Gastrocnemius medialis (tissue), 4 donors: Measurements from ENCODE around the gene MYO15A. TPM values are rescaled to one million over a fixed set of nuclear protein-coding genes. Genes with fewer than 3 reads are reported as not detected.

Experiments
- ATAC-seq, 2 donors: fragments of 150-250 bp; one replicate each; pipeline ENCODE4 v1.9.1; 2016
- DNase-seq, 2 donors: peaks; one replicate each; pipeline ENCODE4 v3.0.0-alpha.2; 2019
- H3K27ac ChIP-seq, 4 donors: fragments of 200-600 bp; sonication (generic); 1 replicate in 1 of 4; 2 replicates in 3 of 4; pipeline ENCODE4 v1.5.1; 2016 to 2018; ENCODE audit warnings: mild to moderate bottlenecking in 2 of 4, moderate library complexity in 1 of 4
- H3K27me3 ChIP-seq, 3 donors: fragments of 200-600 bp; sonication (generic) in 2 of 3; 1 replicate in 1 of 3; 2 replicates in 2 of 3; pipeline versions ENCODE4 v1.5.1 to v1.6.0; 2016 to 2019; ENCODE audit warnings: mild to moderate bottlenecking in 1 of 3, moderate library complexity in 1 of 3
- H3K36me3 ChIP-seq, 2 donors: fragments of 200-600 bp; sonication (generic) in 1 of 2; one replicate each; pipeline ENCODE4 v1.5.1; 2017 to 2018
- H3K4me1 ChIP-seq, 2 donors: fragments of 200-600 bp; sonication (generic) in 1 of 2; one replicate each; pipeline ENCODE4 v1.5.1; 2016 to 2017; ENCODE audit warnings: mild to moderate bottlenecking in 2 of 2
- H3K4me3 ChIP-seq, 4 donors: fragments of 200-600 bp; sonication (generic) in 3 of 4; 1 replicate in 1 of 4; 2 replicates in 3 of 4; pipeline ENCODE4 v1.5.1; 2016 to 2019; ENCODE audit warnings: mild to moderate bottlenecking in 2 of 4
- H3K9me3 ChIP-seq, 3 donors: fragments of 200-600 bp; sonication (generic) in 2 of 3; 1 replicate in 1 of 3; 2 replicates in 2 of 3; pipeline ENCODE4 v1.5.1; 2016 to 2019
- CTCF ChIP-seq, 5 experiments: fragments of 450-650 bp in 3 of 5; fragments of 200-600 bp in 2 of 5; sonication (generic) in 2 of 5; IDR thresholded peaks in 4 of 5; conservative IDR thresholded peaks in 1 of 5; 1 replicate in 4 of 5; 2 replicates in 1 of 5; pipeline ENCODE4 v1.5.1; 2016 to 2019; ENCODE audit warnings: antibody characterized with exemption in 5 of 5, mild to moderate bottlenecking in 3 of 5, moderate library complexity in 3 of 5
- POLR2A ChIP-seq, 2 donors: fragments of 450-650 bp; IDR thresholded peaks; one replicate each; pipeline ENCODE4 v1.6.1; 2017; ENCODE audit warnings: antibody characterized with exemption in 2 of 2, mild to moderate bottlenecking in 2 of 2, moderate library complexity in 2 of 2
- in situ Hi-C, 4 donors: fragments of 200-750 bp; cut with MboI; loops; one replicate each; pipeline versions ENCODE4 v1.15.0 to v1.8.0; 2017; ENCODE audit warnings: low sequenced_read_pairs in 4 of 4
- intact Hi-C: fragments of 100-400 bp; cut with DNase I; formaldehyde crosslinking; loops from one replicate; pipeline ENCODE4 v1.15.1; 2023; ENCODE audit warnings: low total_unique reads
- total RNA-seq, 4 donors: library from RNA; depleted of rRNA; stranded (reverse); fragments of >200 nt; gene quantifications; one replicate each; pipeline versions ENCODE4 v1.1.0 to v1.2.3, GENCODE V29; 2016

The MYO15A gene
- total RNA-seq, 4 donors from 2014 or later = 0.04 to 0.70 (median 0.31) TPM; not detected in 1

GRCh38 chr17:18087610-18088491 is 20.7 kb upstream of the MYO15A start, which contains the start of gene DRG2:
Gene DRG2 (plus strand): TSS chr17:18087948. CDS start chr17:18088024, 76 bp downstream.
- intact Hi-C loops = loop anchor here (2.0 kb wide), 1 partner anchor 227 kb away; the partner anchor contains the start of genes SMCR8 and TOP3A

GRCh38 chr17:18089613-18090012 is 18.9 kb upstream of the MYO15A start:
- peaks cover 0 to 7% of the 10 kb centered on the region in 2 donors for H3K36me3 ChIP-seq
- ATAC-seq = no peak
- in situ Hi-C loops = no loop called here
- intact Hi-C loops = no loop called here
- no peaks in the 10 kb centered on the region for H3K9me3 ChIP-seq
- H3K27me3 ChIP-seq = no peaks in the 10 kb centered on the region
- TF ChIP-seq POLR2A (IDR thresholded peaks at IDR 0.05) = no peak
- no peak for TF ChIP-seq CTCF (IDR thresholded peaks at IDR 0.05 in 4 of 5, conservative IDR thresholded peaks at IDR 0.05 in 1 of 5)
- H3K27ac ChIP-seq = peak overlapping the region in 1 of 4 donors; percentile 85
- DNase-seq = no peak
- H3K4me3 ChIP-seq = no peak overlapping the region
- peaks cover 15 to 18% of the 10 kb centered on the region in 2 donors for H3K4me1 ChIP-seq

More at GRCh38 chr17:18087610-18088491, 20.7 kb upstream of the MYO15A start, which contains the start of gene DRG2:
- in situ Hi-C loops = no loop called here
- H3K36me3 ChIP-seq = no peaks in the 10 kb centered on the region
- H3K4me3 ChIP-seq = peak within 1 kb of the TSS; percentile 70 to 80 (median 71)
- peaks cover 13 to 15% of the 10 kb centered on the region in 2 donors for H3K4me1 ChIP-seq
- no peaks in the 10 kb centered on the region for H3K27me3 ChIP-seq
- peak within 1 kb of the TSS; percentile 81 to 85 (median 84) for H3K27ac ChIP-seq
- TF ChIP-seq CTCF (IDR thresholded peaks at IDR 0.05 in 4 of 5, conservative IDR thresholded peaks at IDR 0.05 in 1 of 5) = peak in 4 of 5 experiments; percentile 15 to 28 (median 20)
- peak; percentile 22 to 53 for TF ChIP-seq POLR2A (IDR thresholded peaks at IDR 0.05)
- H3K9me3 ChIP-seq = no peaks in the 10 kb centered on the region
- ATAC-seq (peak; percentile 95 to 98), DNase-seq (peak; percentile 82 to 90)

DNA sequence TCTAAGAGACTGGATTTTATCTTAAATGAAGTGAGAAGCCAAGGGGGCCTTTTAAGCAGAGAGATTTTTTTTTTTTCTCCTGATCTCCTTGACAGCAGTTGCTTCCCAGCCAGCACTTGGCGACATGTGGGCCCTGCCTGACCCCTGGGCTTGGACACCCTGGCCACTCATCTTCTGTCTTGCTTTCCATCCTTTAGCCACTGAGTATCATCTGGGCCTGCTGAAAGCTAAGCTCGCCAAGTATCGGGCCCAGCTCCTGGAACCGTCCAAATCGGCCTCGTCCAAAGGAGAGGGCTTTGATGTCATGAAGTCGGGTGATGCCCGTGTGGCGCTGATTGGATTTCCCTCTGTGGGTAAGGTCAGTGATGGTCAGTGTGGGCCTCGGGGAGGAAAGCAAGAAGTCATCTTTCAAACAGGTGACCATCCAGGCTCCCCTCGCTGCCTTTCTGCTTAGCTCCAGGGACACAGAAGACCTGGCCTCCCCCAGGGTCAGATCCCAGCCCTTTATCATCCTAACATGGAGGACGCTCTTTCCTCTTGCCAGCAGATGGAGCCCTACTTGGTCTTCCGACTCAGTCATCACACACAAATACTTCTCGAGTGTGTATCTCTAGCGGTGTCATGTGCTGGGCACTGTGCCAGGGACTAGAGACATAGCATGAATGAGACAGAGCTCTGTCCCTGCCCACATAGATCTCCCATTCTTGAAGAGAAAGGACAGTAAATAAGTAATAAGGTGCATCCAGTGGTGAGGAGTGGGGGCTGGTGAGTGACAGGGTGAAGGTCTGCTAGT is 14.7 kb upstream of the MYO15A start:
- intact Hi-C loops = no loop called here
- peak; percentile 75 to 77 for DNase-seq
- no peak for TF ChIP-seq POLR2A (IDR thresholded peaks at IDR 0.05)
- peak in 2 of 5 experiments; percentile 16 to 28 for TF ChIP-seq CTCF (IDR thresholded peaks at IDR 0.05 in 4 of 5, conservative IDR thresholded peaks at IDR 0.05 in 1 of 5)
- Histone ChIP-seq H3K4me3 (no peak overlapping the region), H3K9me3 (no peaks in the 10 kb centered on the region), H3K36me3 (peaks cover 0 to 46% of the 10 kb centered on the region in 2 donors), H3K27ac (peak overlapping the region in 3 of 4 donors; percentile 28 to 73 (median 39)), H3K4me1 (peaks cover 3 to 8% of the 10 kb centered on the region in 2 donors), H3K27me3 (no peaks in the 10 kb centered on the region)
- ATAC-seq = peak; percentile 90 to 96
- in situ Hi-C loops = no loop called here

DNA sequence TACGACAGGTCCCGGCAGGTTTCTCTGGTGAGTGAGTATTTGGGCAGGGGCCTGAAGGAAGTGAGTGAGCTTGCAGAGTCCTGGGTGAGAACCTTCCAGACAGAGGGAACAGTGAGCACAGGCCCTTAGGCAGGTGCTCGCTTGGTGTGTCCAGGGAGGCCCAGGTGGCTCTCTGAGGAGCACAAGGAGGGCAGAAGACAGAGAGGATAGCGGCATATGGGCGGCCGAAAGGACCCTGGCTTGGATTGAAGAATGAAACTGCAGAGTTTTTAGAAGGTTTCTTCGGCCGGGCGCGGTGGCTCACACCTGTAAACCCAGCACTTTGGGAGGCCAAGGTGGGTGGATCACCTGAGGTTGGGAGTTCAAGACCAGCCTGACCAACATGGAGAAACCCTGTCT is 14.1 kb upstream of the MYO15A start:
- ATAC-seq (peak in 1 of 2 donors; percentile 5), DNase-seq (no peak)
- H3K27ac ChIP-seq = peak overlapping the region in 3 of 4 donors; percentile 28 to 73 (median 39)
- intact Hi-C loops = no loop called here
- TF ChIP-seq CTCF (IDR thresholded peaks at IDR 0.05 in 4 of 5, conservative IDR thresholded peaks at IDR 0.05 in 1 of 5) (no peak), POLR2A (IDR thresholded peaks at IDR 0.05) (no peak)
- in situ Hi-C loops = no loop called here
- H3K36me3 ChIP-seq = peaks cover 0 to 52% of the 10 kb centered on the region in 2 donors
- H3K4me3 ChIP-seq = no peak overlapping the region
- H3K4me1 ChIP-seq = peaks cover 0 to 6% of the 10 kb centered on the region in 2 donors
- no peaks in the 10 kb centered on the region for H3K9me3 ChIP-seq
- no peaks in the 10 kb centered on the region for H3K27me3 ChIP-seq
